Amniotic epithelial cell (primary cell): Measurements from ENCODE around the gene ETV3.
A peak's percentile ranks its signal among the peaks of the same experiment; 100 is the strongest.

Experiments
- DNase-seq: peaks from one replicate; pipeline ENCODE4 v3.0.0-alpha.2; 2010; ENCODE audit warnings: low read depth

Gene ETV3

GRCh38 chr1:157090771-157091170 is 47.4 kb downstream of the ETV3 start:
- no peak for DNase-seq

- DNase-seq = peak; percentile 76
These were observed 48.0 kb downstream of the ETV3 start for GRCh38 chr1:157090196-157090647.

- no peak for DNase-seq
These were observed 48.4 kb downstream of the ETV3 start for GRCh38 chr1:157089789-157090188.

GRCh38 chr1:157088607-157089006 is 49.6 kb downstream of the ETV3 start:
- DNase-seq = peak; percentile 19

- DNase-seq = no peak
These were observed 51.2 kb downstream of the ETV3 start for GRCh38 chr1:157087030-157087429.

GRCh38 chr1:157086299-157086698 is 51.9 kb downstream of the ETV3 start:
- DNase-seq = no peak

GRCh38 chr1:157085421-157085820 is 52.8 kb downstream of the ETV3 start:
- peak; percentile 47 for DNase-seq

GRCh38 chr1:157084720-157085119 is 53.5 kb downstream of the ETV3 start:
- DNase-seq = no peak

- no peak for DNase-seq
These were observed 56.5 kb downstream of the ETV3 start for GRCh38 chr1:157081707-157082106.

- no peak for DNase-seq
These were observed 57.5 kb downstream of the ETV3 start for GRCh38 chr1:157080714-157081113.

- no peak for DNase-seq
These were observed 60.8 kb downstream of the ETV3 start for GRCh38 chr1:157077394-157077793.

GRCh38 chr1:157073944-157074685 is 64.1 kb downstream of the ETV3 start:
- peak; percentile 69 for DNase-seq
